H9 (cell line): ENCODE measurements around the gene OSBPL1A. TPM values are rescaled to one million over a fixed set of nuclear protein-coding genes. Genes with fewer than 3 reads are reported as not detected.

ENCODE experiments used
- DNase-seq: peaks from one replicate; pipeline ENCODE4 v3.0.0-alpha.2; 2017
- H2AFZ ChIP-seq: one replicate; pipeline ENCODE4 v1.6.1; 2013; ENCODE audit warnings: mild to moderate bottlenecking, low read length, control low read depth, moderate library complexity
- H2AK5ac ChIP-seq: 2 replicates; pipeline ENCODE4 v1.6.1; 2013; ENCODE audit warnings: low read length, control low read depth, mixed read lengths; ENCODE audit not compliant: insufficient read length
- H2BK120ac ChIP-seq: one replicate; pipeline ENCODE4 v1.6.1; 2013; ENCODE audit warnings: low read depth, mild to moderate bottlenecking, low read length, control low read depth, inconsistent platforms; ENCODE audit not compliant: poor library complexity, severe bottlenecking
- H2BK12ac ChIP-seq: 2 replicates; pipeline ENCODE4 v1.6.1; 2013; ENCODE audit warnings: low read length, control low read depth, mixed read lengths, low read depth; ENCODE audit not compliant: insufficient read length
- H2BK15ac ChIP-seq: 2 replicates; pipeline ENCODE4 v1.6.1; 2013; ENCODE audit warnings: low read depth, low read length, control low read depth
- H2BK20ac ChIP-seq: one replicate; pipeline ENCODE4 v1.6.1; 2013; ENCODE audit warnings: low read depth, mild to moderate bottlenecking, low read length, control low read depth, inconsistent platforms; ENCODE audit not compliant: poor library complexity, severe bottlenecking
- H2BK5ac ChIP-seq: 2 replicates; pipeline ENCODE4 v1.6.1; 2013; ENCODE audit warnings: low read length, control low read depth, mixed read lengths; ENCODE audit not compliant: insufficient read length
- H3K14ac ChIP-seq: 2 replicates; pipeline ENCODE4 v1.6.1; 2013; ENCODE audit warnings: low read length, control low read depth; ENCODE audit not compliant: insufficient read depth
- H3K18ac ChIP-seq: 2 replicates; pipeline ENCODE4 v1.6.1; 2013; ENCODE audit warnings: low read depth, mild to moderate bottlenecking, mixed read lengths, low read length, control low read depth; ENCODE audit not compliant: insufficient read length
- H3K23ac ChIP-seq: 2 replicates; pipeline ENCODE4 v1.6.1; 2013; ENCODE audit warnings: low read length, control low read depth, mixed read lengths, low read depth; ENCODE audit not compliant: insufficient read length
- H3K23me2 ChIP-seq: 2 replicates; pipeline ENCODE4 v1.6.1; 2013; ENCODE audit warnings: low read depth, mild to moderate bottlenecking, mixed read lengths, low read length, control low read depth; ENCODE audit not compliant: insufficient read length, poor library complexity, severe bottlenecking
- H3K27ac ChIP-seq: 2 replicates; pipeline ENCODE4 v1.5.1; 2013; ENCODE audit warnings: low read length, control low read depth, mixed read lengths, low read depth; ENCODE audit not compliant: insufficient read length
- H3K27me3 ChIP-seq: 2 replicates; pipeline ENCODE4 v1.6.1; 2013; ENCODE audit warnings: low read length, control low read depth, inconsistent platforms; ENCODE audit not compliant: insufficient read depth
- H3K4ac ChIP-seq: 2 replicates; pipeline ENCODE4 v1.6.1; 2013; ENCODE audit warnings: low read depth, mild to moderate bottlenecking, control low read depth, inconsistent platforms, low read length, moderate library complexity
- H3K4me1 ChIP-seq: 2 replicates; pipeline ENCODE4 v1.6.1; 2013; ENCODE audit warnings: low read length, control low read depth, inconsistent platforms; ENCODE audit not compliant: insufficient read depth
- H3K4me2 ChIP-seq: 2 replicates; pipeline ENCODE4 v1.6.1; 2013; ENCODE audit warnings: low read length, control low read depth, mixed read lengths; ENCODE audit not compliant: insufficient read length, insufficient read depth
- H3K56ac ChIP-seq: 2 replicates; pipeline ENCODE4 v1.6.1; 2013; ENCODE audit warnings: low read depth, mild to moderate bottlenecking, mixed read lengths, low read length, control low read depth; ENCODE audit not compliant: insufficient read length
- H3K79me1 ChIP-seq: 2 replicates; pipeline ENCODE4 v1.6.1; 2013; ENCODE audit warnings: low read depth, mild to moderate bottlenecking, moderate library complexity, low read length, control low read depth, inconsistent platforms; ENCODE audit not compliant: insufficient read depth, poor library complexity, severe bottlenecking
- H3K79me2 ChIP-seq: 2 replicates; pipeline ENCODE4 v1.6.1; 2013; ENCODE audit warnings: low read length, control low read depth, inconsistent platforms; ENCODE audit not compliant: insufficient read depth
- H3K9ac ChIP-seq: 2 replicates; pipeline ENCODE4 v1.6.1; 2013; ENCODE audit warnings: low read length, control low read depth, mixed read lengths; ENCODE audit not compliant: insufficient read length; ENCODE audit errors: extremely low read depth
- H3K9me3 ChIP-seq: one replicate; pipeline ENCODE4 v1.6.1; 2013; ENCODE audit warnings: low read depth, low read length, inconsistent platforms; ENCODE audit not compliant: control insufficient read depth
- H3T11ph ChIP-seq: one replicate; pipeline ENCODE4 v1.6.1; 2013; ENCODE audit warnings: mild to moderate bottlenecking, low read length, control low read depth, inconsistent platforms
- H4K20me1 ChIP-seq: one replicate; pipeline ENCODE4 v1.6.1; 2013; ENCODE audit not compliant: control insufficient read depth, insufficient read length, insufficient read depth
- H4K5ac ChIP-seq: 2 replicates; pipeline ENCODE4 v1.6.1; 2013; ENCODE audit warnings: low read depth, mild to moderate bottlenecking, mixed read lengths, low read length, control low read depth; ENCODE audit not compliant: insufficient read length
- H4K8ac ChIP-seq: replicated peaks from 2 replicates; pipeline ENCODE4 v1.6.1; 2013; ENCODE audit warnings: low read length, control low read depth, mixed read lengths, low read depth; ENCODE audit not compliant: insufficient read length
- H4K91ac ChIP-seq: 2 replicates; pipeline ENCODE4 v1.6.1; 2013; ENCODE audit warnings: low read depth, mild to moderate bottlenecking, moderate library complexity, mixed read lengths, low read length, control low read depth; ENCODE audit not compliant: insufficient read length
- H3K27ac Mint-ChIP-seq, 3 experiments: 2 replicates in 2 of 3; 3 replicates in 1 of 3; pipeline ENCODE4 v1.8.0; 2020 to 2021; ENCODE audit warnings: mixed read lengths in 3 of 3, mild to moderate bottlenecking in 1 of 3, moderate library complexity in 1 of 3
- H3K27me3 Mint-ChIP-seq: 2 replicates; pipeline ENCODE4 v1.8.0; 2021; ENCODE audit warnings: low read depth, mild to moderate bottlenecking, moderate library complexity, mixed read lengths
- H3K36me3 Mint-ChIP-seq, 3 experiments: 2 replicates in 2 of 3; 3 replicates in 1 of 3; pipeline ENCODE4 v1.8.0; 2020 to 2021; ENCODE audit warnings: low read depth in 3 of 3, mixed read lengths in 3 of 3; ENCODE audit not compliant: insufficient read depth in 1 of 3
- H3K4me1 Mint-ChIP-seq, 2 experiments: 2 replicates each; pipeline ENCODE4 v1.8.0; 2020; ENCODE audit warnings: mixed read lengths in 2 of 2
- H3K4me3 Mint-ChIP-seq, 2 experiments: 2 replicates in 1 of 2; 3 replicates in 1 of 2; pipeline ENCODE4 v1.8.0; 2020 to 2021; ENCODE audit warnings: mild to moderate bottlenecking in 2 of 2, mixed read lengths in 2 of 2, moderate library complexity in 1 of 2
- H3K9me3 Mint-ChIP-seq, 2 experiments: 2 replicates in 1 of 2; 3 replicates in 1 of 2; pipeline ENCODE4 v1.8.0; 2020; ENCODE audit warnings: mild to moderate bottlenecking in 2 of 2, mixed read lengths in 2 of 2, moderate library complexity in 1 of 2
- WGBS: extraction: QIAGEN DNeasy Blood & Tissue Kit; methylation state at CpG from one replicate; pipeline ENCODE4 v1.1.7; 2013; ENCODE audit warnings: missing lambda C conversion rate, low lambda C conversion rate, mixed read lengths; ENCODE audit not compliant: insufficient read length; ENCODE audit errors: extremely low coverage; 5-methylcytosine and 5-hydroxymethylcytosine counted together
- total RNA-seq: library from RNA; stranded (reverse); gene quantifications from 2 replicates; pipeline ENCODE4 v1.2.1, GENCODE V29; 2021
- TF ChIP-seq, protein P1 (sequence below): fragments of 200-600 bp; sonication (generic); conservative IDR thresholded peaks from 3 replicates; pipeline ENCODE4 v1.8.0; 2021; ENCODE audit warnings: antibody characterized with exemption, mild to moderate bottlenecking

Gene OSBPL1A
- total RNA-seq, 1 experiment from 2014 or later = 33.9 TPM

DNA sequence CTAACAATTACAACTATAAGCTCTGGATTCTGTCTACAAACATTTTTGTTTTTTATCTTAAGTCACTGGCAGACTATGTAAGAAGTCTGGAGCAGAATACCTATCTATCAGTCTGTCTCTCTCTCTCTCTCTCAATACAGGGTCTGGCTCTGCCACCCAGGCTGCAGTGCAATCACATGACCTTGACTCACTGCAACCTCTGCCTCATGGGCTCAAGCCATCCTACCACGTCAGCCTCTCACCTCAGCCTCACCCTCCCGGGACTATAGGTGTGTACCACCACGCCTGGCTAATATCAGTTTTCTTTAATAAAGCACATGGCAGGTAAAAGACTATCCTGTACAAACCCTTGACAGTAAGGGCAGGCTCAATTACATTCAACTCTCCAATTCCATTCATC, 96.9 kb downstream of the OSBPL1A start:
- H3K9ac ChIP-seq = no peak overlapping the region
- H3K18ac ChIP-seq = no peak overlapping the region
- no peaks in the 10 kb centered on the region for H3K79me2 ChIP-seq
- no peak overlapping the region for H3K27ac ChIP-seq
- no peak overlapping the region for H2BK15ac ChIP-seq
- H2BK120ac ChIP-seq = no peak overlapping the region
- H4K91ac ChIP-seq = no peak overlapping the region
- no peak overlapping the region for H3T11ph ChIP-seq
- TF ChIP-seq, protein P1, sequence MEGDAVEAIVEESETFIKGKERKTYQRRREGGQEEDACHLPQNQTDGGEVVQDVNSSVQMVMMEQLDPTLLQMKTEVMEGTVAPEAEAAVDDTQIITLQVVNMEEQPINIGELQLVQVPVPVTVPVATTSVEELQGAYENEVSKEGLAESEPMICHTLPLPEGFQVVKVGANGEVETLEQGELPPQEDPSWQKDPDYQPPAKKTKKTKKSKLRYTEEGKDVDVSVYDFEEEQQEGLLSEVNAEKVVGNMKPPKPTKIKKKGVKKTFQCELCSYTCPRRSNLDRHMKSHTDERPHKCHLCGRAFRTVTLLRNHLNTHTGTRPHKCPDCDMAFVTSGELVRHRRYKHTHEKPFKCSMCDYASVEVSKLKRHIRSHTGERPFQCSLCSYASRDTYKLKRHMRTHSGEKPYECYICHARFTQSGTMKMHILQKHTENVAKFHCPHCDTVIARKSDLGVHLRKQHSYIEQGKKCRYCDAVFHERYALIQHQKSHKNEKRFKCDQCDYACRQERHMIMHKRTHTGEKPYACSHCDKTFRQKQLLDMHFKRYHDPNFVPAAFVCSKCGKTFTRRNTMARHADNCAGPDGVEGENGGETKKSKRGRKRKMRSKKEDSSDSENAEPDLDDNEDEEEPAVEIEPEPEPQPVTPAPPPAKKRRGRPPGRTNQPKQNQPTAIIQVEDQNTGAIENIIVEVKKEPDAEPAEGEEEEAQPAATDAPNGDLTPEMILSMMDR = no peak
- no peak overlapping the region for H3K27ac Mint-ChIP-seq
- peaks cover 2 to 3% of the 10 kb centered on the region in 2 experiments; a peak in 3 of 5 replicates for H3K9me3 Mint-ChIP-seq
- no peak overlapping the region; the same call in 1 of the 2 replicates for H3K14ac ChIP-seq
- H2BK20ac ChIP-seq = no peak overlapping the region
- H3K36me3 Mint-ChIP-seq = peaks cover 9 to 23% (median 15%) of the 10 kb centered on the region in 3 experiments
- H3K4ac ChIP-seq = no peak overlapping the region
- no peak overlapping the region for H3K4me3 Mint-ChIP-seq
- H2AFZ ChIP-seq = no peak overlapping the region
- no peaks in the 10 kb centered on the region for H4K20me1 ChIP-seq
- no peak overlapping the region for H3K56ac ChIP-seq
- H3K23me2 ChIP-seq = no peaks in the 10 kb centered on the region
- H2BK5ac ChIP-seq = no peak overlapping the region
- H2AK5ac ChIP-seq = no peak overlapping the region
- WGBS = no CpG with 5 or more reads among the region's 3 CpGs
- no peaks in the 10 kb centered on the region; a peak in 1 of 4 replicates for H3K4me1 Mint-ChIP-seq
- H3K4me2 ChIP-seq = no peak overlapping the region
- no peak overlapping the region for H3K23ac ChIP-seq
- no peaks in the 10 kb centered on the region for H3K4me1 ChIP-seq
- H3K27me3 Mint-ChIP-seq = no peaks in the 10 kb centered on the region
- no peaks in the 10 kb centered on the region for H3K27me3 ChIP-seq
- no peak overlapping the region for H4K8ac ChIP-seq
- DNase-seq = no peak
- no peaks in the 10 kb centered on the region for H3K9me3 ChIP-seq
- no peak overlapping the region for H2BK12ac ChIP-seq
- no peaks in the 10 kb centered on the region for H3K79me1 ChIP-seq
- H4K5ac ChIP-seq = no peak overlapping the region
